ENCODE measurements around the gene KDM8.
A peak's percentile ranks its signal among the peaks of the same experiment; 100 is the strongest.

KDM8 gene

DNA sequence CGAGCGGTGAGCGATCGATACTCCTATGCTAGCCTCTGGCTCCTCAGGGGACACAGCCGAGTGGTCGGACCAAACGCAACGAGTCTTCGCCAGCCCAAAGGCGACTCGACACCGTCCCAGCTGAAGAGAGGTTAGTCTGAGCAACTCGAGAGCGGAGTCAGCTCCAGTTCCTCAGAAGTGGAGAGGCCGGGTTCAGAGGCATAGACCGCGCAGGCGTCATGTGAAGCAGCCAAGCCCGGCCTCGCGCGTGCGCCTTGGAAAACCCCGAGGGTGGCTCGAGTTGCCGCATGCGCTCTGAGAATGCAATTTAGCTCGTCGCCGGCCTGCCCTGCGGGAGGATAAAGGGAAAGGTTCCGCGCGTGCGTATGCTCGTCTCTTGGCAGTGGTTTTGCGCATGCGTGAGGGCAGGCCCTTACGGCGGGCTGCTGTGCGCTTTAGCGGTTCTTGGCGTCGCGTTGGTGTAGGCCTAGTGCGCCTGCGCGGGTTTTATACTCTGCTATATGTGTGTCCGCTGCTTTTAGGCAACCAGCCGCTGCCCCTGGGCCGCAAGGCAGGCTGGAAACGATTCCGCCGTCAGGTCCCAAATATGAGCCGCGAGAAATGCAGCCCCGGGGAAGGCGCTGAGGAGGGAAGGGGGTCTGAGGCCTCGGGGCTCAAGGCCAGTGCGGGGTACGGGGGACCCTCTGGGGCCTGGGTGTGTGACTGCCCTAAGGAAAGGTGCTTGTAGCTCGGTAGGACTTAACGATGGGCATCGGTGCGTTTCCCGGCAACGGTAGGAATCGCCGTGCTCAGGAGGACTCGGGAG is at the start of gene KDM8:
KDM8 (plus strand) TSS at position 20 of the 805 bp plus-strand sequence. CDS start 6,598 bp downstream, outside the sequence.
- DNase-seq = peak; percentile 100

GRCh38 chr16:27154705-27155521 is 48.4 kb upstream of the KDM8 start:
- peak; percentile 61 for DNase-seq

GRCh38 chr16:27156579-27156978 is 46.7 kb upstream of the KDM8 start:
- DNase-seq = no peak

- DNase-seq = no peak
Observed at GRCh38 chr16:27161398-27161797, 41.9 kb upstream of the KDM8 start.

GRCh38 chr16:27164352-27164751 is 39.0 kb upstream of the KDM8 start:
- peak; percentile 52 for DNase-seq

- no peak for DNase-seq
Observed at GRCh38 chr16:27165576-27165975, 37.8 kb upstream of the KDM8 start.

GRCh38 chr16:27168790-27169189 is 34.5 kb upstream of the KDM8 start:
- no peak for DNase-seq

DNA sequence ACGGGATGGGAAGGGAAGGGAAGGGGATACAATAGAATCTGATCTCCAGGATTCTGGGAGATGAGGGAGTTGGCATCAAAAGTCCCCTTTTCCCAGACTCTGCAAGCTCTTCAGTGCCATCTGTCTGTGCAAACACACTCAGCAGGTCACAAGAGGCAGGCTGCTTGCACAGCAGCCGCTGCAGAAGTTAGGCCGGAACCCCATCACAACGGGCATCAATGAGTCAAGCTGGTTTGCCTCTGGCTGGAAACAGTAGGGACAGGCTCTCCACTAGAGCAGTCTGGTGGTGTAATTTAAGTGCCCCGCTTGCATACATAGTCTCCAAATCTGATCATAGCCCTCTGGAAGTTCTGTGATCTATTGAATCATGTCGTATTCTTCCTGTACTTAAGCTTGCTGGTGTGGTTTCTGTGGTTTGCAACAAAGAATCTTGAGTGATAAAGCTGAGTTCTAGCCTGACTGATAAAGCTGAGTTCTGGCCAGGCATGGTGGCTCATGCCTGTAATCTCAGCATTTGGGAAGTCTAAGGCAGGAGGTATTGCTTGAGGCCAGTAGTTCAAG is 33.7 kb upstream of the KDM8 start:
- DNase-seq = peak; percentile 28

DNA sequence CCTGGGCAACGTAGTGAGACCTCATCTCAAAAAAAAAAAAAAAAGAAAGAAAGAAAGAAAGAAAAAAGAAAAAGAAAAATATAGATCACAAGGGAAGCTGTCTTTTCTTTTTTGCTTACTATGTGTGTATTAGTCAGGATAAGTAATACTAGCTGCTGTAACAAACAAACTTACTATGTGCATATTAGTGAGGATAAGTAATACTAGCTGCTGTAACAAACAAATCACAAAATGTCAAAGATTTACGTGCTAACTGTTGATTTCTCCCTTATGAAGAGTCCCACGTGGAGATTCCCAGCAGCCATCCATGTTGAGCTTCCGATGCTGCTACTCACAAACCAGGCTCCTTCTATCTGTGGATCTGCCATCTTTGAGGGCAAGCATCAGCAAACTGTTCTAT is 31.7 kb upstream of the KDM8 start:
- no peak for DNase-seq

DNA sequence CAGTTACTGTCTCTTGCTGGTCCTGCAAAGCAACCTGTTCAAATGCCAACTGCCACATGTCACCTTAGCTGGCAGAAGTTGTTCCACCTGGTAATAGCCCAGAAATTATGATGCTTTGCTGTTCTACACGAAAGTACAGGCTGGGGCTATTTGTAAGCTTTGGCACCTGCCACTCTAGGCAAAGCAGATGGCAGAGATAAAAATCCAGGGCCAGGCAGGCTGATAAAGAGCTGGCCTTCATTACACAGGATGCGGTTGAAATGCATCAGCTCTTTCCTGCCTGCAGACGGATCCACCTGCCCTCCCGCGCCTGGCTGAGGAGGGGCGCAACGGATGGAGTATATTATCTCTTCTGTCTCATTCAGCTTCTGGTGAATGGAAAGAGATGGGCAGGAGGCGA is 29.3 kb upstream of the KDM8 start:
- no peak for DNase-seq

DNA sequence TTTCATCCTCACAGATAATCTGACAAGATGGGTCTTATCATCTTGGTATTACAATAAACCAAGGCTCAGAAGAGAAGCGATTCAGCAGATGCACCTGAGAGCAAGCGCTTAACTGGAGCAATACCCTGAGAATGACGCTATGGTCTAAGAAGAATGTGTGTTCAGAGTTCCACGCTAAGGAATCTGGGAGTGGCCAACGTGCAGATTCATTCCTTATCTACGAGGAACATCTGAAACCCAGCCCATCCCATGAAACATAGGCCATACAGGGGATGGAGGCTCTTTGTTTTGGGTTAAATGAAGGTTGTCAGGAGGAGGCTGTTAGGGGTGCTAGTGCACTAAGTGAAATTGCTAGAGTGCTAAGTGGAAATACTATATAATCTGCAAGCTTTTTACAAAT is 28.5 kb upstream of the KDM8 start:
- no peak for DNase-seq

DNA sequence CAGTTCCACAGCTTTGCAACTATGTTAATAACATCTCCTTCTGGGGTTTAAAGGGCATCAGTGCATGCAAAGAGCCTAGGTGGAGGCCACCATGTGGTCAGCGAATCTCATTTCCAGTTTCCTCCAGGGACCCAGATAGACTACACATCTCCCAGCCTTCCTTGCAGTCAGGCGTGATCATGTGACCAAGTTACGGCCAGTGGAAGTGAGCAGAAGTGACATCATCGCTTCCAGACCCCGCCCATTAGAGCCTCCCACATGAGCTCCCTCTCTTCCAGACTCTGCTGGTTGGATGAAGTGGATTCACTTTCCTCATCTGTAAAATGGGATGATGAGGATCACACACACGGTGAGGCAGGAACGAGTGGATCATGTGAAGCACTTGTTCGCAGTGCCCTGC is 27.4 kb upstream of the KDM8 start:
- no peak for DNase-seq

DNA sequence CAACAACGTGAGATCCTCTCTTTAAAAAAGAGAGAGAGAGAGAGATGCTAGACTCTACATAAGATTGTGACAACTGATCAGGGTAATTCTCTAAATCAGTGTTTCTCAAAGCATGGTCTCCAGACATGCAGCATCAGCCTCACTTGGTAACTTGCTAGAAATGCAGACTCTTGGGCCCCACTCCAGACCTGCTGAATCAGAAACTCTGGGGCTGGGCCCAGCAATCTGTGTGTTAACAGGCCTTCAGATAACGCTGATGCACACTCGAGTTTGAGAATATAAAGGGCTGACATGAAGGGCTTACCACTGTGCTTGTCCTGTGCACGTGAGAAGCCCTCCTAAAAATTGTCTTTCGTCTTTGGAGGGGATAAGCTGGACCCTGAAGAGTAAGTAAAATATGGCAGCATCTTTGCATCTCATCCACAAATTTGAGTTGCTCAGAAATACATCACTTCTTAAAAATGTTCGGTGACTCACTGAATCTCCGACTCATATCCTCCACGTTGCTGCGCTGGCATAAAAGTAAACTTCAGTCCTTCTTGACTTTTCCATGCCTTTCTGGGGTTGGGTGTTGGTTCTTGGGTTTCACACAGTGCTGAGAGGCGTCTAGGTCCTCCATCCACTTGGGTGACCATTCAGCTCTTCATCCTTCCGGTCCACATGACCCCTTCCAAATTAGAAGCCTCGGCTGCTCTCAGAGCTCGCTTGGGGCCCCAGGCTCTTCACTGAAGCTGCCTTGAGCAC is 26.1 kb upstream of the KDM8 start:
- DNase-seq = no peak

DNA sequence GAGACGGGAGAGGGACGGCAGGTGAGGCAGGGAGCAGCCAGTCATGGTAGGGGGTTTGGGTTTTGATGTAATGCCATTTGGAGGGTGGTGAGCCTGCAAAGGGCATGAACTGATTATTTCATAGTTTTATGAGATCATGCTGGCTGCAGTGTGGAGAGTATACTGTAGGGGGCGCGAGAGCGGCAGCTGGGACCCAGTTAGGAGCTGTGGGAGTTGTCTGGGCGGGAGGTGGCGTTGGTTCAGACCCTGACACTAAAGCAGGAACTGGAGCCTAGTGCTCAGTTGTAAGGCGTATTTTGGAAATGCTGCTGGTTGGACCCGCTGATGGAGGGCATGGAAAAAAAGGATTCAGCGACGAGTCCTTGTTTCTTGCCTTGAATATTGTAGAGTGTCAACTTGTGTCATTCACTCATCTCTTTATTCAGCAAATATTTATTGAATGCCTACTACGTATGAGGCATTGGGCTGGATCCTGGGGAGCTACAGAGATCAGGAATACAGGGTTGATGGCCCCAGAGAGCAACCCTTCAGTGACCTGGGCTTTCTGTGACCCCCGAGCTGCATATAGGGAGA is 23.7 kb upstream of the KDM8 start:
- DNase-seq = peak; percentile 83

DNA sequence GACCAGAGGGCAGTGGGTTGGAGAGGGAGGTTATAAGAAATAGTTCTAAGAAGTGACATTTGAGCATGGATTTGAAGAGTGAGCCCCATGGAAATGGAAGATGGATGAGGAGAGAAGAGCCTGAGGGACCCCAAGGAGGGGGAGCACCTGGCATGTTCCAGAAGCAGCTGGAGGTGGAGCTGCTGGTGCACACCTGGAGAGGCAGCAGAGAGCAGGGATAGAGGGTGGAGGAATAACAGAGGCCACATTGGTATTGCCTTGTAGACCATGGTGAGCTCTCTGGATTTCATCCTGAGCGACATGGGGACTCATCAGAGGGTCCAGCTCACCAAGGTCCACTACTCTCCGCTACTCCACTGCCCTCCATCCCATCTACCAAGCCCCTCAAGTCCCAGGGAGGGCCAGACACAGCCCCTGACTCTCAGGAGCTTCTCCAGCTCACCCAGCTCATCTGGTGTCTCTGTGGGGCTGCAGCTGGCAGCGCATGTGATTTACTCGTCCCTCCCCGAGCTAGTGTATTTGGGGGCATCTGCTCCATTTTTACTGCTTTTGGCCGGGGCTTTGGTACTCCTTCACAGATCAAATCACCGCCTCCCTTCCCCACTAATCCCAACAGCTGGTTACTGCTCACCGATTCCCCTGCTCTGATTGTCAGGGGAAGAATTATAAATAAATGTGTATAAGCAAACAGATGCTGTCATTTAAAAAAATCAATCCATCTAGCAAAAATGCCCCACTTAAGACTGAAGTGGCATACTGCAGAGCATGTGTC is 22.1 kb upstream of the KDM8 start:
- peak; percentile 41 for DNase-seq

- no peak for DNase-seq
Observed at GRCh38 chr16:27182906-27183405, 20.4 kb upstream of the KDM8 start.

DNA sequence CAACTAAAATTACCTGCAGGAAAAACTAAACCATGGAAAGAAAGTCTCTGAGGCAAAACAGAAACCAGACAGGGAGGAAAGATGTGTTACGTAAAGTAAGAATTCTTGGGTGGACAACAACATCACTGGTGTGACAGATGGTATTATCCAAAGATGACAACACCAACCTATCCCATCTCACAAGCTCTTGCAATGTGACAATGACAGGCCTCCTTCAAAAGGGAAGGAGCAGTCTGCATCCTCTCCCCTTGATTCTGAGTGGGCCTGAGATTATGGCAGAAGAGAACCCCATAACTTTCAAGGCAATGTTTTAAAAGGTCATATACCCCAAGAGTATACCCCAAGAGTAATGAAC is 17.6 kb upstream of the KDM8 start:
- DNase-seq = no peak

GRCh38 chr16:27188633-27189032 is 14.7 kb upstream of the KDM8 start:
- no peak for DNase-seq

- DNase-seq = peak; percentile 74
Observed at GRCh38 chr16:27189335-27189972, 13.9 kb upstream of the KDM8 start.

GRCh38 chr16:27190316-27190871 is 12.9 kb upstream of the KDM8 start:
- DNase-seq = no peak

DNA sequence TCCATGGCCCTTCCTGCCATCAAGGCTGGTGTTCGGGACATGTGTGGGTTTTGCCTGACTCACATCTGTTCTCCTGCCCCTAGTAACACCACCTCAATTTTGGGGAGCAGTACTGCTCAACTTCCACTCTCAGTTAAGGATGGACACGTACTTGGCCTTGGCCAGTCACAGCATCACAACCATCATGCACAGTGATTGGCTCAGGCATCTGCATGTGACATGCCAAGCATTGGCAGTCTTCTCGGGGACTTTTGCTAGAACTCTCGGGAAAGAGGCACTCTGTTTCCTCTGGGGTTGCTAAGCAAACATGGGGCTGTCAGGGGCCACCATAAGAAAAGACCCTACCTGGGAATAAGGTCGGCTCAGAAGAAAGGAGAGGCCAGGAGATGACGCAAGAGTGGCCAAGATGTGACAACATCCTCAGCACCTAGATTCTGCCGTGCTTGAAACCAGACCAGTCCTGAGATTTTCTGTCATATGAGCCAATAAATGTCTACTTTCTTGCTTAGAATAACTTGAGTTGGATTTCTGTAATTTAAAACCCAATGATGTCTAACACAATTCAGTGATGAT is 11.9 kb upstream of the KDM8 start:
- no peak for DNase-seq

All from right hindlimb (tissue), 1 donor.